Loucy (cell line): Measurements from ENCODE around the gene ADCY2.

Experiments
- H2AFZ ChIP-seq: fragments of 200-600 bp; sonication (generic); 2 replicates; pipeline ENCODE4 v1.6.0; 2016; ENCODE audit warnings: antibody characterized with exemption, mild to moderate bottlenecking, low read length, moderate library complexity
- H3F3A ChIP-seq: fragments of 200-600 bp; 2 replicates; pipeline ENCODE4 v1.6.0; 2016; ENCODE audit warnings: antibody characterized with exemption, low read depth, mild to moderate bottlenecking
- H3K27me3 ChIP-seq: fragments of 200-600 bp; sonication (generic); 2 replicates; pipeline ENCODE4 v1.6.1; 2014; ENCODE audit warnings: low read length, mild to moderate bottlenecking; ENCODE audit not compliant: insufficient read depth, poor library complexity, severe bottlenecking
- H3K36me3 ChIP-seq: fragments of 200-600 bp; sonication (generic); 2 replicates; pipeline ENCODE4 v1.6.1; 2016; ENCODE audit warnings: low read length; ENCODE audit not compliant: insufficient read depth
- H3K4me1 ChIP-seq: fragments of 200-600 bp; sonication (generic); 2 replicates; pipeline ENCODE4 v1.5.1; 2014; ENCODE audit warnings: low read length, mild to moderate bottlenecking; ENCODE audit not compliant: insufficient read depth, poor library complexity, severe bottlenecking
- H3K4me2 ChIP-seq: fragments of 200-600 bp; sonication (generic); 2 replicates; pipeline ENCODE4 v1.6.0; 2014; ENCODE audit warnings: antibody characterized with exemption, low read length, low read depth, mild to moderate bottlenecking; ENCODE audit not compliant: poor library complexity, severe bottlenecking
- H3K4me3 ChIP-seq: fragments of 200-600 bp; sonication (generic); 2 replicates; pipeline ENCODE4 v1.5.1; 2014; ENCODE audit warnings: low read length, mild to moderate bottlenecking, mixed read lengths; ENCODE audit not compliant: poor library complexity, severe bottlenecking
- H3K79me2 ChIP-seq: fragments of 200-600 bp; sonication (generic); 2 replicates; pipeline ENCODE4 v1.6.1; 2014; ENCODE audit warnings: low read length; ENCODE audit not compliant: insufficient read depth
- H3K9ac ChIP-seq: fragments of 200-600 bp; sonication (generic); 2 replicates; pipeline ENCODE4 v1.6.0; 2014; ENCODE audit warnings: mild to moderate bottlenecking, low read depth, low read length, moderate library complexity; ENCODE audit not compliant: poor library complexity, severe bottlenecking
- H3K9me2 ChIP-seq: fragments of 200-600 bp; sonication (generic); replicated peaks from 2 replicates; pipeline ENCODE4 v1.6.1; 2016; ENCODE audit warnings: low read depth, low read length, mixed read lengths
- H3K9me3 ChIP-seq: fragments of 200-600 bp; sonication (generic); 2 replicates; pipeline ENCODE4 v1.6.1; 2014; ENCODE audit warnings: mild to moderate bottlenecking, antibody characterized with exemption, low read length, low read depth; ENCODE audit not compliant: insufficient read depth
- H4K20me1 ChIP-seq: fragments of 200-600 bp; sonication (generic); 2 replicates; pipeline ENCODE4 v1.6.0; 2014; ENCODE audit warnings: antibody characterized with exemption, low read length, mild to moderate bottlenecking; ENCODE audit not compliant: insufficient read depth, poor library complexity, severe bottlenecking
- EZH2phosphoT487 ChIP-seq: fragments of 200-600 bp; IDR thresholded peaks from 2 replicates; pipeline ENCODE4 v1.6.1; 2018; ENCODE audit warnings: antibody characterized with exemption, mild to moderate bottlenecking, moderate library complexity, borderline replicate concordance
- TF ChIP-seq, protein P1 (sequence below): fragments of 200-600 bp; sonication (generic); conservative IDR thresholded peaks from 2 replicates; pipeline ENCODE4 v1.5.1; 2014; ENCODE audit warnings: mild to moderate bottlenecking, antibody characterized with exemption, low read length

ADCY2 gene

DNA sequence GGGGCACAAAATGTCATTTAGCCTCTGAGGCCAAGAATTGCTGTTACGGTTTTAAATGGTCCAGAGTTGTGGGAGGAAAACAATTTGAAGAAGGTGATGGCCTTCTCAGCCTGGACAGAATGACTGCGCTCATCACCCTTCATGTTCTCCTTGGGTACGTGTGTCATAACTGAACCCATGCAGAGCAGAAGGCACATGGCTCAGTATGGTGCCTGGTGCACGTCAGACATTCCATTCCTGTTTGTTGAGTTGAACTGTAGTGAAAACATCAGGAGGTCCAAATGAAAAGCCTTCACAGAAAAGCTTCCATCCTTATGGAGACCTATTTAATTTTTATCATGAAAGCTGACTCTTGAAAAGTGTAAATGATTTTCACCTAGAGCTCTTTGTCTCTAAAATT lies 321.8 kb downstream of the ADCY2 start:
- H2AFZ ChIP-seq: no peak overlapping the region
- no peaks in the 10 kb centered on the region; the same call in 1 of the 2 replicates for H3K9me3 ChIP-seq
- H3K79me2 ChIP-seq: no peaks in the 10 kb centered on the region
- H4K20me1 ChIP-seq: no peaks in the 10 kb centered on the region
- H3K27me3 ChIP-seq: no peaks in the 10 kb centered on the region
- H3K4me1 ChIP-seq: peaks cover 11% of the 10 kb centered on the region
- H3K4me2 ChIP-seq: no peak overlapping the region
- TF ChIP-seq EZH2phosphoT487: no peak
- TF ChIP-seq, protein P1, sequence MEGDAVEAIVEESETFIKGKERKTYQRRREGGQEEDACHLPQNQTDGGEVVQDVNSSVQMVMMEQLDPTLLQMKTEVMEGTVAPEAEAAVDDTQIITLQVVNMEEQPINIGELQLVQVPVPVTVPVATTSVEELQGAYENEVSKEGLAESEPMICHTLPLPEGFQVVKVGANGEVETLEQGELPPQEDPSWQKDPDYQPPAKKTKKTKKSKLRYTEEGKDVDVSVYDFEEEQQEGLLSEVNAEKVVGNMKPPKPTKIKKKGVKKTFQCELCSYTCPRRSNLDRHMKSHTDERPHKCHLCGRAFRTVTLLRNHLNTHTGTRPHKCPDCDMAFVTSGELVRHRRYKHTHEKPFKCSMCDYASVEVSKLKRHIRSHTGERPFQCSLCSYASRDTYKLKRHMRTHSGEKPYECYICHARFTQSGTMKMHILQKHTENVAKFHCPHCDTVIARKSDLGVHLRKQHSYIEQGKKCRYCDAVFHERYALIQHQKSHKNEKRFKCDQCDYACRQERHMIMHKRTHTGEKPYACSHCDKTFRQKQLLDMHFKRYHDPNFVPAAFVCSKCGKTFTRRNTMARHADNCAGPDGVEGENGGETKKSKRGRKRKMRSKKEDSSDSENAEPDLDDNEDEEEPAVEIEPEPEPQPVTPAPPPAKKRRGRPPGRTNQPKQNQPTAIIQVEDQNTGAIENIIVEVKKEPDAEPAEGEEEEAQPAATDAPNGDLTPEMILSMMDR: no peak
- H3K9me2 ChIP-seq: no peaks in the 10 kb centered on the region
- no peaks in the 10 kb centered on the region for H3F3A ChIP-seq
- no peak overlapping the region for H3K9ac ChIP-seq
- H3K4me3 ChIP-seq: no peak overlapping the region
- H3K36me3 ChIP-seq: no peaks in the 10 kb centered on the region

DNA sequence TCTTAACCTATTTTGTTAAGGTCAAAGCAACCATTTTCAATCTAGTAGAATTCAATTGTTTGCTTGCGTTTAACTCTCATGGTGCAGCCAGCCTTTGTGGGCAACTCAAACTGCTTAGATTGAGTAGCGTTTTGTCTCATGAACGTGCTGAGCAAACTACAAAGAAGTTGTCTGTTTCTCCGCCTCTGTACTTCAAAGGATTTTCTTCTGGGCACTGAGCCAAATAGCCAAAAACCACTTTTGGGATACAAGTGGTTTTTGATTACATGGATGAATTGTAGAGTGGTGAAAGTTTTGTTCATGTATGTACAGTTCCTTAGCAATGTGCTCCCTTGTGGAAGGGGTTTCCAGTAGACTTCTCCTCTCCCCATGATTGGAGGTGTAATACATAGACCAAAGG lies 332.1 kb downstream of the ADCY2 start:
- H3K4me1 ChIP-seq: no peaks in the 10 kb centered on the region
- H3K9ac ChIP-seq: no peak overlapping the region
- TF ChIP-seq EZH2phosphoT487: no peak
- TF ChIP-seq, protein P1: no peak
- H3F3A ChIP-seq: no peaks in the 10 kb centered on the region
- H3K79me2 ChIP-seq: no peaks in the 10 kb centered on the region
- H3K9me2 ChIP-seq: no peaks in the 10 kb centered on the region
- no peaks in the 10 kb centered on the region for H4K20me1 ChIP-seq
- no peaks in the 10 kb centered on the region for H3K27me3 ChIP-seq
- H3K4me2 ChIP-seq: no peak overlapping the region
- no peak overlapping the region for H3K4me3 ChIP-seq
- no peaks in the 10 kb centered on the region for H3K36me3 ChIP-seq
- H3K9me3 ChIP-seq: no peaks in the 10 kb centered on the region
- H2AFZ ChIP-seq: no peak overlapping the region

DNA sequence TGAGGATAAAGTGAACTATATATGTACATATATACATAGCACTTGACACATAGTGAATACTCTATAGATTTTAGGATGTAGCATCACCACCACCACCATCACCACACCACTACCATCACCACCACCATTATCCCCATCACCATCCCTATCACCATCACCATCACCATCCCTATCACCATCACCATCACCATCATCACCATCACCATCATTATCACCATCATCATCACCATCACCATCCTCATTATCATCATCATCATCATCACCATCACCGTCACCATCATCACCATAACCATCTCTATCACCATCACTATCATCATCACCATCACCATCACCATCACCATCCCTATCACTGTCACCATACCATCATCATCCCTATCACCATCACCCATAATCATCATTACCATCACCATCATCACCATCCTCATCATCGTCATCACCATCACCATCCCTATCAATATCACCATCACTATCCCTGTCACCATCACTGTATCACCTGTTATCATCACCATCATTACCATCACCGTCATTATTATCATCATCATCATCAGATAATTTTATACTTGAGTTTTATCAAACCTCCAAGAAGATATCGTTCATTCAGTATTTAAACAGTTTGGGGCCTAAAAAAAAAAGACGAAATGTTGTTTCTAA lies 345.6 kb downstream of the ADCY2 start:
- TF ChIP-seq EZH2phosphoT487: no peak
- TF ChIP-seq, protein P1: no peak
- Histone ChIP-seq H3F3A (no peaks in the 10 kb centered on the region), H2AFZ (no peak overlapping the region), H4K20me1 (no peaks in the 10 kb centered on the region), H3K27me3 (no peaks in the 10 kb centered on the region), H3K4me2 (no peak overlapping the region), H3K9ac (no peak overlapping the region), H3K79me2 (no peaks in the 10 kb centered on the region), H3K36me3 (no peaks in the 10 kb centered on the region), H3K9me3 (no peaks in the 10 kb centered on the region), H3K4me1 (peaks cover 5% of the 10 kb centered on the region), H3K4me3 (no peak overlapping the region), H3K9me2 (no peaks in the 10 kb centered on the region)
